ENCODE data around the gene HDAC8.

The HDAC8 gene

DNA sequence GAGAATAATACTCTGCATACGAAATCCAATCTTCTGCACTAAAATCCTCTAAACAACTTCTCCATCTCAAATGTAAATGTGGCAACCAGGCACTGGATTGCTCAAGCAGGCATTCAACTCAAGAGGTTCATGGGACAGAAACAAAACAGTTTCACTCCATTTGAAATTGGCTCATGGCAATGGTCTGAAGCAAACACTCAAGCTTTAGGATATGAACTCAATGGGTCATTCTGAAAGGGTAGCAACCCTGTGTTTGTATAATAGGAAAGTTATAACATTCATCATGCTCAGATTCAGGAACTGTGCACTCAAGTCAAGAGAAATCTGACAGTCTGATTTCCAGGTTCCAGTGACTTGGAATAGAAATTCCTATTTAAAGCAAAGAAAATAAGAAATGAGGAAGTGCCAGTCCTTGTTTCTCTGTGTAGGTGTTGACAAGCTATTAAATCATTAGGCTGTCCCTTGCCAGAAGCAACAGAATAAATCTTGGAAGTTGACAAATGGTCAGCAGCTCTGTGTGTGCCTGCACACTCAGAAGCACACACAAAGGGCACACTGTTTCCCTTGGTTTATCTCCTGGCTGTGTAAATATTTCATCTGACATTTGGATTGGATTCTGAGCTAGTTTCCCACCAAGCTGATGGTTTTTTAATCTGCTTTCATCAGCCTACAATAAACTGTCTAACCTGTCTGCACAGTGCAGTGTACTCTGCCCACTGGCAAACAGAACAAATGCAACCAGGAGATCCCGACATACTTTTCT, 191.0 kb downstream of the HDAC8 start:
- TF ChIP-seq, protein P1, sequence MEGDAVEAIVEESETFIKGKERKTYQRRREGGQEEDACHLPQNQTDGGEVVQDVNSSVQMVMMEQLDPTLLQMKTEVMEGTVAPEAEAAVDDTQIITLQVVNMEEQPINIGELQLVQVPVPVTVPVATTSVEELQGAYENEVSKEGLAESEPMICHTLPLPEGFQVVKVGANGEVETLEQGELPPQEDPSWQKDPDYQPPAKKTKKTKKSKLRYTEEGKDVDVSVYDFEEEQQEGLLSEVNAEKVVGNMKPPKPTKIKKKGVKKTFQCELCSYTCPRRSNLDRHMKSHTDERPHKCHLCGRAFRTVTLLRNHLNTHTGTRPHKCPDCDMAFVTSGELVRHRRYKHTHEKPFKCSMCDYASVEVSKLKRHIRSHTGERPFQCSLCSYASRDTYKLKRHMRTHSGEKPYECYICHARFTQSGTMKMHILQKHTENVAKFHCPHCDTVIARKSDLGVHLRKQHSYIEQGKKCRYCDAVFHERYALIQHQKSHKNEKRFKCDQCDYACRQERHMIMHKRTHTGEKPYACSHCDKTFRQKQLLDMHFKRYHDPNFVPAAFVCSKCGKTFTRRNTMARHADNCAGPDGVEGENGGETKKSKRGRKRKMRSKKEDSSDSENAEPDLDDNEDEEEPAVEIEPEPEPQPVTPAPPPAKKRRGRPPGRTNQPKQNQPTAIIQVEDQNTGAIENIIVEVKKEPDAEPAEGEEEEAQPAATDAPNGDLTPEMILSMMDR (IDR thresholded peaks at IDR 0.05; ENCODE audit: control extremely low read depth, extremely low read depth, low read depth, missing control alignments): no peak
- CTCF ChIA-PET: interaction anchor here (1.3 to 2.8 kb wide), 4 partner anchors 8 to 37 kb away, joined by 3 to 6 read pairs (median 3); no protein-coding TSS in a partner anchor
- POLR2A ChIA-PET: no interaction called here
- DNase-seq (ENCODE audit: extremely low spot score): no peak

DNA sequence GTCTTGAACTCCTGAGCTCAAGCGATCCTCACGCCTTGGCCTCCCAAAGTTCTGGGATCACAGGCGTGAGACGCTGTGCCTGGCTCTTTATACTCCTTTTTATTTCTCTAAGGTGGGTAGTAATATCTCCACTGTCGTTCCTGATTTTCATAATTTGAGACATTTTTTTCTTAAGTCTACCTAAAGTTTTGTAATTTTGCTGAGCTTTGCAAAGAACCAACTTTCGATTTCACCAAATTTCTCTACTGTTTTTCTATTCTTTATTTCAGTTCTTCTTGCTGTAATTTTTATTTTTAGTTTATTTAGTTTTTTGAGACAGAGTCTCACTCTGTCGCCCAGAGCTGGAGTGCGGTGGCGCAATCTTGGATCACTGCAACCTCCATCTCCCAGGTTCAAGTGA, 196.5 kb downstream of the HDAC8 start:
- DNase-seq (ENCODE audit: extremely low spot score): no peak
- CTCF ChIA-PET: no interaction called here
- POLR2A ChIA-PET: no interaction called here
- TF ChIP-seq, protein P1 (IDR thresholded peaks at IDR 0.05; ENCODE audit: control extremely low read depth, extremely low read depth, low read depth, missing control alignments): no peak

DNA sequence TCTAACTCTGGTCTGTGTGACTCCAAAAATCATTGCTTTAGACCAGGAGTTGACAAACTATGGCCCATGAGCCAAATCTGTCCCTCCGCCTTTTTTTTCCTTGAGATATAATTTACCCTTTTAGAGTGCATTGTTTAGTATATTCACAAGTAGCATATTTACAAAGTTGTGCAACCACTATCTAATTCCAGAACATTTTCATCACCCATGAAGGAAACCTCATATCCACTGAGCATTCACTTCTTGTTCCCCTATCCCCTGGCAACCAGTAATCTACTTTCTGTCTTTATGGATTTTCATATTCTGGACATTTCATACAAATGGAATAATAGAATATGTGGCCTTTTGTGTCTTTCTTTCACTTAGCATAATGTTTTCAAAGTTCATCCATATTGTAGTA, 199.5 kb downstream of the HDAC8 start:
- ChIA-PET POLR2A (no interaction called here), CTCF (no interaction called here)
- no peak for DNase-seq (ENCODE audit: extremely low spot score)
- TF ChIP-seq, protein P1 (IDR thresholded peaks at IDR 0.05; ENCODE audit: control extremely low read depth, extremely low read depth, low read depth, missing control alignments): no peak

DNA sequence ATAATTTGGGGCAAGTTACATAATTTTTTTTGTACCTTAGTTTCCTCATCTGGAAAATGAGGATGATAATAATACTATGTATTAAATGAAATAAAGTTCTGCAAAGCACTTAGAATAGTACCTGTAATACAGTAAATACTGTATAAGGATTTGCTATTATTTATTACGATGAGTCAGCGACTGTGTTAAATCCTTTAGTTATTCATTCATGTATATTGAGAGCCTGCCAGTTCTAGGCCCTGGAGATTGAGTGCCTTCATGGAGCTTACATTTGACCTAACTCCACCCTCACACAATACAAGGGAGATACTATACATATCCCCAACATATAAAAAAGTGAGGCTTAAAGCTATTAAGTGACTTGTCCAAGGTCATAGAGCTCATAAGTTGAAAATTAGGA, 199.9 kb downstream of the HDAC8 start:
- TF ChIP-seq, protein P1 (IDR thresholded peaks at IDR 0.05; ENCODE audit: control extremely low read depth, extremely low read depth, low read depth, missing control alignments): no peak

DNA sequence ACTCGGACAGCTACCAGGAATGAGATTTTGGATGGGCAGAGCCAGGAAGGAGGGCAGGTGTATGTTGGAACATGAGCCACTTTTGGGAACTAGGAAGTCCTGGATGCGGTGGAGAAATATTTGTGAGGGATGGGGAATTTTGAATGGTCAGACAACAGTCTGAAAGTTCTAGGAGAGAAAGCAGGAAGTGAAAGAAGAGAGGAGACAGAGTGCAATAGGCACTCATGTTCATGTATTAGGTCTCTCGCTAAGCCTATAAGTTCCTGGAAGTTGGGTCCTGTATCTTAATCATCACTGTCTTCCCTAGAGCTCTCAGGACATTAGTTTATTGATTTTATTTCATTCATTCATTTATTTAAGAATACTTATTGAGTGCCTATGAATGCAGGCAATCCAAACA, 201.2 kb downstream of the HDAC8 start:
- POLR2A ChIA-PET: no interaction called here
- no peak for DNase-seq (ENCODE audit: extremely low spot score)
- CTCF ChIA-PET: no interaction called here
- TF ChIP-seq, protein P1 (IDR thresholded peaks at IDR 0.05; ENCODE audit: control extremely low read depth, extremely low read depth, low read depth, missing control alignments): no peak

More for the DNA sequence above, 199.9 kb downstream of the HDAC8 start:
- CTCF ChIA-PET: interaction anchor here (1.2 kb wide), 1 partner anchor 9 kb away, joined by 3 read pairs; no protein-coding TSS in a partner anchor
- POLR2A ChIA-PET: no interaction called here
- DNase-seq (ENCODE audit: extremely low spot score): no peak

DNA sequence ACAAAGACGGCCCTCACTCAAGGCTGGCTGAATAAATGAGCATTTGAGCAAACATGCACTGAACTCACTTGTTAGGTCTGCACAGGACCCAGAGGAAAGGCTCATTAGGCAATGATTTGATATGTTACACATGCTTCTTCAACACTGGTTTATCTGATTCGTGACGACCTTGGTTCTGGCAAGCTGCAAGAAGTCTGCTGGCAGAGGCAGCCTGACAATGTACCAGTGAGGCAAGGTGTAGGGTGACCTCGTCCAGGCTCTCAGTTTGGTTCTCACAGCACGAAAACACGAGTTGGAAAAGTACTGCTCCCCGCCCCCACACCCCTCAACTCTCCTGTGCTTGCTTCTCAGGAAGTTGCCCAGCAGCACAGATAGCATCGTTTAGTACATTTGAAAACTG, 203.8 kb downstream of the HDAC8 start:
- TF ChIP-seq, protein P1 (IDR thresholded peaks at IDR 0.05; ENCODE audit: control extremely low read depth, extremely low read depth, low read depth, missing control alignments): no peak
- ChIA-PET POLR2A (no interaction called here), CTCF (no interaction called here)
- DNase-seq (ENCODE audit: extremely low spot score): no peak
